HUES6 (cell line): Measurements from ENCODE around the gene PDE4B.
"Not testable (repeated sequence)": the region's sequence is repeated elsewhere in the genome, so short reads cannot be mapped to it uniquely, and the experiment has no call there.

Experiments
- H3K27ac ChIP-seq: 2 replicates; pipeline ENCODE4 v1.7.0; 2013; ENCODE audit warnings: low read depth, mild to moderate bottlenecking, low read length, inconsistent platforms
- H3K27me3 ChIP-seq: 2 replicates; pipeline ENCODE4 v1.6.1; 2013; ENCODE audit warnings: low read length; ENCODE audit not compliant: control insufficient read depth, insufficient read depth
- H3K36me3 ChIP-seq: 2 replicates; pipeline ENCODE4 v1.6.1; 2013; ENCODE audit warnings: low read length; ENCODE audit not compliant: control insufficient read depth, insufficient read depth
- H3K4me1 ChIP-seq: 2 replicates; pipeline ENCODE4 v1.6.1; 2013; ENCODE audit warnings: low read length; ENCODE audit not compliant: control insufficient read depth, insufficient read depth
- H3K4me3 ChIP-seq: 2 replicates; pipeline ENCODE4 v1.5.1; 2013; ENCODE audit warnings: low read depth, low read length
- H3K9ac ChIP-seq: one replicate; pipeline ENCODE4 v1.6.1; 2013; ENCODE audit warnings: mild to moderate bottlenecking, low read length
- H3K9me3 ChIP-seq: 2 replicates; pipeline ENCODE4 v1.6.1; 2013; ENCODE audit warnings: low read depth, low read length; ENCODE audit not compliant: control insufficient read depth, insufficient read depth

PDE4B gene

GRCh38 chr1:66411449-66411848, 618.8 kb downstream of the PDE4B start:
- H3K27ac ChIP-seq, H3K27me3 ChIP-seq, H3K36me3 ChIP-seq, H3K9ac ChIP-seq, H3K4me1 ChIP-seq, H3K4me3 ChIP-seq, H3K9me3 ChIP-seq: not testable (repeated sequence)

- H3K27ac ChIP-seq: no peak overlapping the region
- H3K4me1 ChIP-seq: no peaks in the 10 kb centered on the region; the same call in 1 of the 2 replicates
- H3K9ac ChIP-seq: no peak overlapping the region
- peaks cover 15% of the 10 kb centered on the region for H3K9me3 ChIP-seq
- H3K4me3 ChIP-seq: no peak overlapping the region
- H3K36me3 ChIP-seq: no peaks in the 10 kb centered on the region
- no peaks in the 10 kb centered on the region for H3K27me3 ChIP-seq
These were observed 620.0 kb downstream of the PDE4B start for GRCh38 chr1:66412704-66413103.

DNA sequence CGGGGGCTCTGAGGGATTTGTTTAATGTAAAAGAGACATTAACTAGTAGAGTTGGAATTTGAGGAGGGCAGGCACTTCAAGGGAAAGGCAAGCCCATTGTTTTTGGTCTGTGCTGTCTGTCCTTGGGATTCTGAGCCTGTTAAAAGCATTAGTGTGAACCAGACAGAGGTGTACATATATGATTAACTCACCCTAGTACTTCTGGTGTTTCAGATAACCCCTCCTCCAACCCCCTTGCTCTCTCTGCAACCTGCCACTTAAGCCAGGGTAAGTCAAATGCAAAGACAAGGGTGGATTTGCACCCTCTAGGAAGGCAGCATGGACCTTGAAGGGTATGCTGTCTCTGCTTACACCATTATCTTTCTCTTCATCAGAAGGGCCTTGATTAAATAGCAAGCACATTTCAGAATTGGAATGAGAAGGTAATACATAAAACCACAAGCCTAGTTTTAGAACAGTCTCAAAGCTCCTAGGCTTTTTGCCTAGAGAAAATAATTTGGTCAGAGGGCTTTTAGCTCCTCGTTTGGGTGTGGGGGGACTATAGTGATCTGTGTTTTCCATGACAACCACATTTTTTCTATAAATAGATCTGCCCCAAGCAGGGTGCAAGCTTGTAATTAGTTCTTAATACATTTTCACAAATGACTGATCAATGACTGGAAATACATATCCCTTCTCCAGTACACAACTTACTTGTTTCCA, 620.6 kb downstream of the PDE4B start:
- Histone ChIP-seq H3K36me3 (no peaks in the 10 kb centered on the region), H3K9me3 (peaks cover 21% of the 10 kb centered on the region), H3K4me1 (no peaks in the 10 kb centered on the region; the same call in 1 of the 2 replicates), H3K27me3 (no peaks in the 10 kb centered on the region), H3K9ac (no peak overlapping the region), H3K27ac (no peak overlapping the region), H3K4me3 (no peak overlapping the region)

GRCh38 chr1:66413838-66414175, 621.1 kb downstream of the PDE4B start:
- H3K9ac ChIP-seq: no peak overlapping the region
- no peaks in the 10 kb centered on the region for H3K36me3 ChIP-seq
- no peak overlapping the region for H3K4me3 ChIP-seq
- H3K4me1 ChIP-seq: no peaks in the 10 kb centered on the region; the same call in 1 of the 2 replicates
- no peaks in the 10 kb centered on the region for H3K27me3 ChIP-seq
- no peak overlapping the region for H3K27ac ChIP-seq
- peaks cover 23% of the 10 kb centered on the region for H3K9me3 ChIP-seq

DNA sequence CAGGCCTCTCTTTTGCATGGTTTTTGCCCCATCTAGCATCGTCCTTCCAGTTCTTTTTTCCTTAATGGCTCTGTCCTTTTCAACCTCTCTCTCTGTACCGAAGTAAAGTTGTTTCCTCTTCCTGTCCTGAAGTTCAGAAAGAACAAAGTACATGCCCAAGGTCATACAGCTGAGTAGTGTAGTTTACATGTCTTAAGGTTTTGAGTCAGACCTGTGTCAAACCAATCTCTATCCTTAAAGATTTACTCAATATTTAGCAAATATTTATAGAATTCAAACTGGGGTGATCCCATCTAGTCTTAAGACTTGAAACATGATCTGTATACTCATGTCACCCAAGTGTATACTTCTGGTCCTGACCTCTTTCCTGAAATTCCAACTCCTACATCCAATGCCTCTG, 622.6 kb downstream of the PDE4B start:
- Histone ChIP-seq H3K9ac (no peak overlapping the region), H3K4me1 (no peaks in the 10 kb centered on the region; the same call in 1 of the 2 replicates), H3K27ac (no peak overlapping the region), H3K36me3 (no peaks in the 10 kb centered on the region), H3K4me3 (no peak overlapping the region), H3K9me3 (peaks cover 27% of the 10 kb centered on the region), H3K27me3 (no peaks in the 10 kb centered on the region)

- H3K27me3 ChIP-seq: no peaks in the 10 kb centered on the region
- no peak overlapping the region for H3K9ac ChIP-seq
- no peaks in the 10 kb centered on the region for H3K36me3 ChIP-seq
- no peaks in the 10 kb centered on the region; the same call in 1 of the 2 replicates for H3K4me1 ChIP-seq
- no peak overlapping the region for H3K27ac ChIP-seq
- peaks cover 27% of the 10 kb centered on the region for H3K9me3 ChIP-seq
- no peak overlapping the region for H3K4me3 ChIP-seq
These were observed 623.2 kb downstream of the PDE4B start for GRCh38 chr1:66415866-66416265.

DNA sequence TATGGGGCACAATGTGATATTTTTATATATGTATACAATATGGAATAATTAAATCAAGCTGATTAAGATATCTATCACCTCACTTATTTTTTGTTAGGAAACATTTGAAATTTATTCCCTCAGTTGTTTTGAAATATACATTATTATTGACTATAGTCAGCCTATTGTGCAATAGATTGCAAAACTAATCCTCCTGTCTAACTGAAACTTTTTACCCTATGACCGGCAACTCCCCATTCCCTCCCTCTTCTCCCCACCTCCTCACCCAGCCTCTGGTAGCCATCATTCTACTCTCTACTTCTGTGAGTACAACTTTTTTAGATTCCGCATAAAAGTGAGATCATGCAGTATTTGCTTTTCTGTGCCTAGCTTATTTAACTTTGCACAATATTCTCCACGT, 623.6 kb downstream of the PDE4B start:
- no peak overlapping the region for H3K9ac ChIP-seq
- peaks cover 27% of the 10 kb centered on the region for H3K9me3 ChIP-seq
- H3K27ac ChIP-seq: no peak overlapping the region
- no peaks in the 10 kb centered on the region for H3K36me3 ChIP-seq
- H3K27me3 ChIP-seq: no peaks in the 10 kb centered on the region
- H3K4me3 ChIP-seq: no peak overlapping the region
- H3K4me1 ChIP-seq: no peaks in the 10 kb centered on the region; the same call in 1 of the 2 replicates

DNA sequence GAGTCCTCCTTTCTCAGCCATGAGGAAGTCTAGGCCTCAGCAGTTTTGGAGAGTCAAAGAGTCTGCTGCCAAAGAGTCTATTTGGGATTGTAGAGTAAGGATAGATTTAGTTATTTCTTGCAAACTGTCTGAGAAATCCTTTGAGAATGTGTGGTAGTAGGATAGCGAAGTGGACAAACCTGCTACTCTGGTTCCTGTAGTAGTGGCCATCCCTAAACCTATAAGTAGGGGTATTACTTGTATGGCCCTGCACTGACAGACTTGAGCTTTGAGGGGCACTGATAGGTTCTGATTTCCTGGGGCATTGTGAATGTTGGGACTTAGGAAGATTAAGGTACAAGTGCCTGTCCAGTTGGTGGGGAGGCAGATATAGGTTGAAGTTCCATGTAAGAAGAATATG, 625.3 kb downstream of the PDE4B start:
- Histone ChIP-seq H3K4me3 (no peak overlapping the region), H3K9me3 (peaks cover 31% of the 10 kb centered on the region), H3K27ac (no peak overlapping the region), H3K27me3 (no peaks in the 10 kb centered on the region), H3K36me3 (no peaks in the 10 kb centered on the region), H3K4me1 (no peaks in the 10 kb centered on the region; the same call in 1 of the 2 replicates), H3K9ac (no peak overlapping the region)

DNA sequence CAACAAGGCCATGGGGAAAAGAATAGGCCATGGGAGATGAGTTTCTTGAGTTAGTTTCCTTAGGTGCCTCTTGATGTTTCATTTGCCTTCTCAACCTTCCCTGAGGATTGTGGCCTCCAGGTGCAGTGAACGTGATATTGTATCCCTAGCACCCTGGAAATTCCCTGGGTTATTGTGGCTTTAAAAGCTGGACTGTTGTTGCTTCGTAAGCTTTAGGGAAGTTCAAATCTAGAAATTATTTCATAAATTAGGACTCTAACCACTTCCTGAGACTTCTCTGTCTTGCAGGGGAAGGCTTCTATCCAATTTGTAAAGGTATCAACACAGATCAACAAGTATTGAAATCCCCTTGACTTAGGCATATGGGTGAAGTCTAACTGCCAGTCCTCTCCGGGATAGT, 627.5 kb downstream of the PDE4B start:
- H3K9me3 ChIP-seq: peaks cover 31% of the 10 kb centered on the region

GRCh38 chr1:66420906-66421305, 628.2 kb downstream of the PDE4B start:
- not testable (repeated sequence) for H3K36me3 ChIP-seq, H3K9ac ChIP-seq, H3K27me3 ChIP-seq, H3K27ac ChIP-seq, H3K4me3 ChIP-seq
- peaks cover 14% of the 10 kb centered on the region for H3K4me1 ChIP-seq
- peaks cover 31% of the 10 kb centered on the region for H3K9me3 ChIP-seq

More for the DNA sequence above, 627.5 kb downstream of the PDE4B start:
- H3K27me3 ChIP-seq, H3K27ac ChIP-seq, H3K4me1 ChIP-seq, H3K36me3 ChIP-seq, H3K4me3 ChIP-seq, H3K9ac ChIP-seq: not testable (repeated sequence)

GRCh38 chr1:66422804-66423203, 630.1 kb downstream of the PDE4B start:
- Histone ChIP-seq H3K36me3 (no peaks in the 10 kb centered on the region), H3K4me3 (no peak overlapping the region), H3K9me3 (peaks cover 22% of the 10 kb centered on the region), H3K27ac (no peak overlapping the region), H3K4me1 (peaks cover 19% of the 10 kb centered on the region), H3K27me3 (no peaks in the 10 kb centered on the region), H3K9ac (no peak overlapping the region)
